NCI-H1105 (cell line): ENCODE measurements around the gene PCSK7.
"Not testable (repeated sequence)": the region's sequence is repeated elsewhere in the genome, so short reads cannot be mapped to it uniquely, and the experiment has no call there.

Experiments used
- DNase-seq: peaks from one replicate; lab custom pipeline; 2025; lab: John Stamatoyannopoulos, UW

The PCSK7 gene

DNA sequence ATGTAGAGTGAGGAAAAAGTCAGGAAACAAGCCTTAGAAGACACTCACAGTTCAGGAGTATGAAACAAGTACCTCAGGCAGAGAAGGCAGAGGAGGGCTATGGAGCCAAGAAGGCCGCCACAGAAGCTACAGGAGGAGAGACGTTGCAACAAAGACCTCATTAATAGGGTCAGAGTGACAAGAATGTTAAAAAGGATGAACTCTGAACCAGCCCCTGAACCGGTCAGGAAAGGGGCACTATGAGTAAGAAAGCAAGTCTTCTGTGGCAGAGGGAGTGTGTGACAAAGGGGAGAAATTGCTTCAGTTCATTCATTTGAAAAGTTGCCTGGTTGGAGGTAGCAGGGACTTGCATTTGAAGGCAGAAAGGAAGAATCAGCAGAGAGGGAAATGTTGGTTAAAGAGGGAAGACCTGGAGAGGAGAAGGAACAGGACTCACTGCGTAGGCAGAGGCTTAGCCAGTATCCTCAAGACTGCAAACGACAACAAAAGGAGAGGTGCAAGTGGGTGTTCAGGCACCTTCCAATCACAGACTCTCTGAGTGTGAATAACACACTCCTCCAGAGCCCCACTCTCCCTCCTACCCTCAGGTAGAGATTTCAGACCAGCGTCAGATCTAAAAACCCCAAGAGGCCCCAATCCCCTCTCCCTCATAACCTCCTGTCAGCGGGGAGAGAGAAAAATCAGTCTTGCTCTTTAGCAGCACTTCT lies 17.3 kb downstream of the PCSK7 start:
- DNase-seq: no peak

DNA sequence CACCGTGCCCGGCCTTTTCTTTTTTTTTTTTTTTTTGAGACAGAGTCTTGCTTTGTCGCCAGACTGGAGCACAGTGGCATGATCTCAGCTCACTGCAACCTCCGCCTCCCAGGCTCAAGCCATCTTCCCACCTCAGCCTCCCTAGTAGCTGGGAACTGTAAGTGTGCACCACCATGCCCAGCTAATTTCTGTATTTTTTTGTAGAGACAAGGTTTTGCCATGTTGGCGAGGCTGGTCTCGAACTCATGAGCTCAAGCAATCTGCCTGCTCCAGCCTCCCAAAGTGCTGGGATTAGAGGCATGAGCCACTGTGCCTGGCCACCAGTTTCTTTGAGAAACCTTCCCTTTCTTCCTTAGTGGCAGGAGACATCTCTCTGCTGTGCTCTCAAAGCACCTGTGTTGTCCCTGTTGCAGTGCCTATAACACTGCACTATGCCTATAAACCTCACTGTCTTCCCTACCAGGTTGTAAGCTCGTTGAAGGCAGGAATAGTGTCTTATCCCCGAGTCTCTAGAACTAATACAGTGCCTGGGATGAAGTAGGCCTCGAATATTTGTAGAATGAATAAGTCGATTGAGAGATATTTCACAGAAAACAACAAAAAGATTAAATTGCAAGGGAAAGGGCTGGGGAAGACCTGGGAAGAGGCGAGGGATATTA lies 19.0 kb downstream of the PCSK7 start:
- no peak for DNase-seq

- no peak for DNase-seq
Measured at GRCh38 chr11:117210620-117211019, 21.3 kb downstream of the PCSK7 start.

DNA sequence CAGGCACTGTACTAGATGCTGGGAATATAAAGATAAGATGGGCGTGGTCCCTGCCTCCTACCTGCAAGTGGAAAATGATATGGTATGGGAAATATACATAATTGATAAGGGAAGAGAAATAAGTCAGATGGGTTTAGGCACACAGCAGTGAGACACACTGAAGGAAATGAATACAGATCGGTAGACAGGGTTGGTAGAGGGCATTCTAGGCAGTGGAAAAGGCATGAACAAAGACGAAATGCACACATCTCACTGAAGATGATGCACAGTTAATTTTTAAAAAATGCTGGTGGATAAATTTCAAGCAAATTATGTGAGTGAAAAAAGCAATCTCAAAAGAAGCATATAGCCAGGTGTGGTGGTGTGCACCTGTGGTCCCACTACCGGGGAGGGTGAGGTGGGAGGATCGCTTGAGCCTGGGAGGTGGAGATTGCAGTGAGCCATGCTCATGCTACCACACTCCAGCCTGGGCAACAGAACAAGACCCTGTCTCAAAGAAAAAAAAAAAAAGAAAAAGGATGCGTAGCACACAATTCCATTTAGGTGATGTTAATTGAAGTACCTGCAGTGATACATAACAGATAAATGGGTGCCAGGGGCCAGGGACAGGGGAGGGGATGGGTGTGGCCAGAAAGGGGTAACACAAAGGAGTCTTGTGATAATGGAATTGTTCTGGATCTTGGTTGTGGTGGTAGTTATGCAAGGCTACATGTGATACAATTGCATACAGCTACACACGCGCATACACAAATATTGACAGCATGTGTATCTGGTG lies 22.3 kb downstream of the PCSK7 start:
- not testable (repeated sequence) for DNase-seq

DNA sequence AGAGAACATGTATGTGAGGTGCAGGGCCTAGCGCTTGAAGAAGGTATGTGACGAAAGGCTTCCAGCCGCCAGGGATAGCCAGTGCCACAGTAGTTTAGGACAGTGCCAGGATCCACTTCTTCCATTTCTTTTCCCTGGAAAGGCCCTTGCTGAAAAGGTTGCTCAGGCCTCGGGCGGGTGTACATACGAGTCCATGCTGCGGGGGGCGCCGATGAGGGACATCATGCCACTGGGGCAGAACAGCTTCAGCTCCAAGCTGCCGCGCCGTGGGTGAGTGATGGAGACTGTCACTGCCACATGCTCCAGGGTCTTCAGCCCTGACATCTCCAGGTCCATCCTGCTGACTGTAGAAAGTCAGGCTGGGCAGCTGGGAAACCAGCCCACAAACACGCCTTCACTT lies 23.2 kb downstream of the PCSK7 start:
- DNase-seq: not testable (repeated sequence)

GRCh38 chr11:117207481-117207880 lies 24.4 kb downstream of the PCSK7 start:
- DNase-seq: not testable (repeated sequence)

DNA sequence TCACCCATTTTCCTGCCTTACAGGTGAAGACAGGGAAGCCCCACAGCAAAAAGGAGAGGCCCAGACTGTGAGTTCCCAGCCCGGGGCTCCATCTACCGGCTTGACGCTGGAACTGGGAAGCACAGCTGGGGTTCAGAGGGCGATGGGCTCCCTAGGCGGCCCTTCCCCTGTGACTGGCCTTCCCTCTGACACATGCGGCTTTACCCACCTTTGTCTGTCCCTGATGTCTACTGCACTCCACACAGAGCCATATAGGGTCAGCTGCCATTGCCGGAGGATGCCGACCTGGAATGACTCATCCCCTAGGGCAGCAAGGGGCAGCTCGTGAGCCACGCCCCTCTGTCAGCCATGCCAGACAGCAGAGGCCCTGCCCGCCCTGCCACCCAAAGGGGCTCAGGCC lies 25.0 kb downstream of the PCSK7 start:
- not testable (repeated sequence) for DNase-seq

DNA sequence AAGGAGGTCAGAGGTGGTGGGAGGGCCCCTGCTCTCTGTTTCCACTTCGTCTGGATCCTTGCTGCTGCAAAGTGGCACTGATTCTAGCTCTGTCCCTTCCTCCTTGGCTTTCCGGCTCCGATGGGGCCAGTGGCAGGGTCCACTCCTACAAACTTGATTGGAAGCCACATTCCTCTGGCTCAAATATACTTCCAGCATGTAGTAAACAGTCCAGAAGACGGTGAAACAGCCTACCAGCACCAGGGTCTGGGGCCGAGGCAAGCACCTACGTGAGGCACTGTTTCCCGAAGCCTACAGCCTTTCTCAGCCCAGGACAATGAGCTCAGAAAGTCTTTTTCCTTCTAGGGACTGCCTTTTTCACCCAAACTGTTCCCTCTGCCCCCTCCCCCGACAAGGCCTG lies 25.8 kb downstream of the PCSK7 start:
- not testable (repeated sequence) for DNase-seq

DNA sequence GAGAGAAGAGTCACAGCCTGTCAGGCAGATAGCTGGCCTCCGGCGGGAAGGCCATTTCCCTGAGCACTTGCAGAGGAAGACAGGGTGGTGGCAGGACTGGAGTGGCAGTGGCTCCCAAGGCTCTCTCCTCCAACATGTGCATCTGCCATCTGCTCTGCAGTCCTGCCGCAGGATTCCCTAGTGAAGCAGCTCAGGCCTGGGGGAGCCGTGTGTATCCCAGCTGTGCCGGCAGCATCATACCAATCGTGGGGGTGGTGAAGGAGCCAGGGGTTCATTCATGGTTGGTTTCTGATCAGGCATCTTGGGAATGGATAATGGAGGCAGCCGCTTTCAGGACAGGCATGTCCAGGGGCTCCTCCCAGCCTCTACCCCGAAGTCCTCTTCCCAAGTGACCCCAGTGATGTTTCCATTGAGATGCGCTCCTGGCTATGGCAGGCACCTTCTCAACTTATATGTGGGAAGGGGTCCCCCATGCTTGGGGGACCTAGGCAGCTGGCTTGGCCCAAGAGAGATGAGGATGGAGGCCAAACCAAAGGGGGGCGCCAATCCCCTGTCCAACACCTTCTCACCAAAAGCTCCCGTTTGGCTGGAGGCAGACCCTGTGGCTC lies 26.6 kb downstream of the PCSK7 start:
- no peak for DNase-seq

DNA sequence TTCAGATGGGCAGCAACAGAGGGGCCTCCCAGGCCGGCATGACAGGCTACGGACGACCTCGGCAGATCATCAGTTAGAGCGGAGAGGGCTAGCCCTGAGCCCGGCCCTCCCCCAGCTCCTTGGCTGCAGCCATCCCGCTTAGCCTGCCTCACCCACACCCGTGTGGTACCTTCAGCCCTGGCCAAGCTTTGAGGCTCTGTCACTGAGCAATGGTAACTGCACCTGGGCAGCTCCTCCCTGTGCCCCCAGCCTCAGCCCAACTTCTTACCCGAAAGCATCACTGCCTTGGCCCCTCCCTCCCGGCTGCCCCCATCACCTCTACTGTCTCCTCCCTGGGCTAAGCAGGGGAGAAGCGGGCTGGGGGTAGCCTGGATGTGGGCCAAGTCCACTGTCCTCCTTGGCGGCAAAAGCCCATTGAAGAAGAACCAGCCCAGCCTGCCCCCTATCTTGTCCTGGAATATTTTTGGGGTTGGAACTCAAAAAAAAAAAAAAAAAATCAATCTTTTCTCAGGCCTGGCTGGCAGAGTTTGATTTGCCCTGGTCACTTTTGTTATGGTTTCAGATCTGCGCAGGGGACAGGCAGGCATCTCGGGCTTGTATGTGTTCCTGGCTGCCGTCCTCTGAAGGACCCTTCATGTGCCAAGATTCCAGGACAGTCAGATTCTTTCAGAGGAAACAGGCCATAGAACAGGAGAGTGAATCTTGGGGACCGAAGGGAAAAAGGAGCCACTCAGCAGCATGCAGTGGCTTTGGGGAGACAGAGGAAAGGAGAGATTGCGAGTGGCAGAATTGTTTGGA lies 27.4 kb downstream of the PCSK7 start:
- no peak for DNase-seq

DNA sequence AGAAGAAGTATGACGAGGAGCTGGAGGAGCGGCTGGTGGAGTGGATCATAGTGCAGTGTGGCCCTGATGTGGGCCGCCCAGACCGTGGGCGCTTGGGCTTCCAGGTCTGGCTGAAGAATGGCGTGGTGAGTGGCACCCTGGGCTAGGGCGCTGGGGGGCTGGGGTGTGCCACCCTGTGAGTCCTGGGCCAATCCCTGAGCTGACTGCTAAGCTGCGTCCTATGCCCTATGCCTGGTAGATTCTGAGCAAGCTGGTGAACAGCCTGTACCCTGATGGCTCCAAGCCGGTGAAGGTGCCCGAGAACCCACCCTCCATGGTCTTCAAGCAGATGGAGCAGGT lies 28.8 kb downstream of the PCSK7 start:
- no peak for DNase-seq

GRCh38 chr11:117202386-117203068 lies 29.3 kb downstream of the PCSK7 start:
- DNase-seq: no peak

GRCh38 chr11:117201658-117202305 lies 30.1 kb downstream of the PCSK7 start:
- no peak for DNase-seq

DNA sequence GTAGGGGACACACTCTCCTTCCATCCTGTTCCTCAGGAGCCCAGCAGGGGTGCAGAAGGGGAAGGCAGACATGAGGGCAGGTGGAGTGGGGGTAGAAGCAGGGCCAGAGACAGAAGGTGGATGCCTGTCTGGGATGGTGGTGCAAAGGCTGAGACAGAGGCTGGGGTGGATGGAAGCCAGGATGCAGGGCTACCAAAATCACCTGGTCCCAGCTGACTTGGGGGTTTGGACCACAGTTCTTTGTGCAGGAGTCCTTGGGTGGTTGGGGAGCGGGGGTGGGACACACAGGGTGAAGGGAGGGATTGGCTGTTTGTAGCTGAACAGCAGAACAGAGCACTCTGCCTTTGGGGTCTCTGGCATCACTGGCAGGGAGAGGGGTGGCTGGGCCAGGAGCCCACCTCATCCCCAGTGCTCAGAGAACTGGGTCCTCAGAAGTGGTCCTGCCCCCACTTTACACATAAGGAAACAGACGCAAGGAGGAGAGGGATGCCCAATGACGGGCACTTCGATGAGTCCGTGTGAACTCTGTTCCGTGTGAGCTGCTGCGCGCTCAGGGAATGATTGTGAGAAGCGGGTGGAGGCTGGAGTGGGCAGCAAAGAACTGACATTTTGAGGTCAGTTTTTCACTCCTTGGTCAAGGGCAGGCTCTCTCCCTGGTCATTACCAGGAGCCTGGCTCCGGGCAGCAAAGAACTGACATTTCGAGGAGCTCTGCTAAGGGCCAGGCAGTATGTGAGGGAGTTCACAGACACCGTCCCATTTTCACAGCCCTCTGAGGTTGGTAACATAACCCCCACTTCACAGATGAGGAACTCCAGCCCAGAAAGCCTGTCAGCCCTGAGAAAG lies 30.8 kb downstream of the PCSK7 start:
- no peak for DNase-seq

DNA sequence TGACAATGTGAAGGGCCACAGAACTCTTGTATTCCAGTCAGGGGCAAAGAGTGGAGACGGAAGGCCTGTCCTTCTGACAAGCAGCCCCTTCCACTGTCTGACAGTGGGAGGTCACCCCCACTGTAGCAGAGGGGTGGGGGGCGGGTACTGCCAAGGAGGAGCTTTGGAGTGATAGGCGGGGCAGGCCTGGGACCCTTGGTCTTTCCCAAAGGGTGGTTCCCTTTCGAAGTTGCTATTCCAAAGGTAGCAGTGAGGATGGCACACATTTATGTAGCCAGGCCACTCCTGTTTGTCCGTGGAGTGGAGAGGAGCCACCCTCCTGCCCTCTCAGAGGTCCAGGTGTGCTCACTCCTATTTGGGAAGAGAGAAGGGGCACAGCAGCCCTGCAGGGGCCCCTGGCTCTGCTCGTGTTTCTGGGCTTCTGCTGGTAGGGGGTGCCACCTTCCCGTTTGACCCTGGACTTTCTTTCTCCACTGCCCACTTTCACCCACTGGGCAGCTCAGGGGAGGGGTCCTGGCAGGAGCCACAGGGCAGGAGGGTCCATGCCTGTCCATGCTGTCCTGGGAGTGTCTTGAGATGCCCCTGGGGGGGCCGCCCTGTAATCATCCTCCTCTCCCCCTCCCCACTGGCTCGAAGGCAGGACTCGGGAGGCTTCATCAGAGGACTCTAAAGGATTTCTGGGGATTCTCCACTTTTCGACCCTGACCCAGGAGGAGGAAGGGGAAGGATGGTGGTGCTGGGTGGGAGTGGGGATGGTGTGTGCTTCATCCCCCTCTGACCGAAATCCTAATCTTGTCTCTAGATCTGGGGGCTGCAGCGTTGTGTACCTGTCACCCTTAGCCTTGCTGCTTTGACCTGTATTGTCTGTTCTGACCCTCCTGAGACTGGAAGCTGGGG lies 31.7 kb downstream of the PCSK7 start:
- DNase-seq: no peak

DNA sequence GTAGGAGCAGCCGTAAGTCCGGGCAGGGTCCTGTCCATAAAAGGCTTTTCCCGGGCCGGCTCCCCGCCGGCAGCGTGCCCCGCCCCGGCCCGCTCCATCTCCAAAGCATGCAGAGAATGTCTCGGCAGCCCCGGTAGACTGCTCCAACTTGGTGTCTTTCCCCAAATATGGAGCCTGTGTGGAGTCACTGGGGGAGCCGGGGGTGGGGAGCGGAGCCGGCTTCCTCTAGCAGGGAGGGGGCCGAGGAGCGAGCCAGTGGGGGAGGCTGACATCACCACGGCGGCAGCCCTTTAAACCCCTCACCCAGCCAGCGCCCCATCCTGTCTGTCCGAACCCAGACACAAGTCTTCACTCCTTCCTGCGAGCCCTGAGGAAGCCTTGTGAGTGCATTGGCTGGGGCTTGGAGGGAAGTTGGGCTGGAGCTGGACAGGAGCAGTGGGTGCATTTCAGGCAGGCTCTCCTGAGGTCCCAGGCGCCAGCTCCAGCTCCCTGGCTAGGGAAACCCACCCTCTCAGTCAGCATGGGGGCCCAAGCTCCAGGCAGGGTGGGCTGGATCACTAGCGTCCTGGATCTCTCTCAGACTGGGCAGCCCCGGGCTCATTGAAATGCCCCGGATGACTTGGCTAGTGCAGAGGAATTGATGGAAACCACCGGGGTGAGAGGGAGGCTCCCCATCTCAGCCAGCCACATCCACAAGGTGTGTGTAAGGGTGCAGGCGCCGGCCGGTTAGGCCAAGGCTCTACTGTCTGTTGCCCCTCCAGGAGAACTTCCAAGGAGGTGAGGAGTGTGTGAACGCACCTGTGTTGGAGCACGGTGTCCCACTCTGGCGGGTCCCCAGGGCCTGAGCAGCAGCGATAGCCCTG lies 32.6 kb downstream of the PCSK7 start, which contains the start of gene TAGLN:
Gene TAGLN, plus strand, starts transcription at position 318 of the 863 bp plus-strand sequence. CDS start 3,644 bp downstream, outside the sequence.
- DNase-seq: no peak

DNA sequence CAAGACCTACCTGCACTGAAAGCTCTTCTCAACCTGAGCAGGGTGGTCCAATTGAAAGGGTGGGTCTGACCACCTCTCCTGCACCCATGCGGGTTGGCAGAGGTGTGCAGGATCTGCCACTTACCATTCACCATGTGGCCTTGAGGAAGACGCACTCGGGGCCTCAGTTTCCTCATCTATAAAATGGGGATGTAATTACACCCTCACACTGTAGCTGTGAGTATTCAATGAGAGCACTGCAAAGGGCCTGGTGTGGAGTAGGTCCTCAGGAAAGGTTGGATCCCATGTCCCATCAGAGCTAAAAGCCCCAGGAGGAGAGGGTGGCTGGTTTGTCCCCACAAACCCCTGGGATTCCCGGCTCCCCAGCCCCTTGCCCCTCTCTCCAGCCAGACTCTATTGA lies 33.3 kb downstream of the PCSK7 start:
- DNase-seq: no peak
